UCSD-AML1 (cell line): ENCODE data around the gene NPHP3.
"Not testable (repeated sequence)": the region's sequence is repeated elsewhere in the genome, so short reads cannot be mapped to it uniquely, and the experiment has no call there.

ENCODE experiments used
- DNase-seq: peaks from one replicate; lab custom pipeline; 2025; ENCODE audit not compliant: unreplicated experiment; lab: John Stamatoyannopoulos, UW

NPHP3 gene, protein sequence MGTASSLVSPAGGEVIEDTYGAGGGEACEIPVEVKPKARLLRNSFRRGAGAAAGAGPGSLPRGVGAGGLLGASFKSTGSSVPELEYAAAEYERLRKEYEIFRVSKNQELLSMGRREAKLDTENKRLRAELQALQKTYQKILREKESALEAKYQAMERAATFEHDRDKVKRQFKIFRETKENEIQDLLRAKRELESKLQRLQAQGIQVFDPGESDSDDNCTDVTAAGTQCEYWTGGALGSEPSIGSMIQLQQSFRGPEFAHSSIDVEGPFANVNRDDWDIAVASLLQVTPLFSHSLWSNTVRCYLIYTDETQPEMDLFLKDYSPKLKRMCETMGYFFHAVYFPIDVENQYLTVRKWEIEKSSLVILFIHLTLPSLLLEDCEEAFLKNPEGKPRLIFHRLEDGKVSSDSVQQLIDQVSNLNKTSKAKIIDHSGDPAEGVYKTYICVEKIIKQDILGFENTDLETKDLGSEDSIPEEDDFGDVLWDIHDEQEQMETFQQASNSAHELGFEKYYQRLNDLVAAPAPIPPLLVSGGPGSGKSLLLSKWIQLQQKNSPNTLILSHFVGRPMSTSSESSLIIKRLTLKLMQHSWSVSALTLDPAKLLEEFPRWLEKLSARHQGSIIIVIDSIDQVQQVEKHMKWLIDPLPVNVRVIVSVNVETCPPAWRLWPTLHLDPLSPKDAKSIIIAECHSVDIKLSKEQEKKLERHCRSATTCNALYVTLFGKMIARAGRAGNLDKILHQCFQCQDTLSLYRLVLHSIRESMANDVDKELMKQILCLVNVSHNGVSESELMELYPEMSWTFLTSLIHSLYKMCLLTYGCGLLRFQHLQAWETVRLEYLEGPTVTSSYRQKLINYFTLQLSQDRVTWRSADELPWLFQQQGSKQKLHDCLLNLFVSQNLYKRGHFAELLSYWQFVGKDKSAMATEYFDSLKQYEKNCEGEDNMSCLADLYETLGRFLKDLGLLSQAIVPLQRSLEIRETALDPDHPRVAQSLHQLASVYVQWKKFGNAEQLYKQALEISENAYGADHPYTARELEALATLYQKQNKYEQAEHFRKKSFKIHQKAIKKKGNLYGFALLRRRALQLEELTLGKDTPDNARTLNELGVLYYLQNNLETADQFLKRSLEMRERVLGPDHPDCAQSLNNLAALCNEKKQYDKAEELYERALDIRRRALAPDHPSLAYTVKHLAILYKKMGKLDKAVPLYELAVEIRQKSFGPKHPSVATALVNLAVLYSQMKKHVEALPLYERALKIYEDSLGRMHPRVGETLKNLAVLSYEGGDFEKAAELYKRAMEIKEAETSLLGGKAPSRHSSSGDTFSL (N-terminal part only)

DNA sequence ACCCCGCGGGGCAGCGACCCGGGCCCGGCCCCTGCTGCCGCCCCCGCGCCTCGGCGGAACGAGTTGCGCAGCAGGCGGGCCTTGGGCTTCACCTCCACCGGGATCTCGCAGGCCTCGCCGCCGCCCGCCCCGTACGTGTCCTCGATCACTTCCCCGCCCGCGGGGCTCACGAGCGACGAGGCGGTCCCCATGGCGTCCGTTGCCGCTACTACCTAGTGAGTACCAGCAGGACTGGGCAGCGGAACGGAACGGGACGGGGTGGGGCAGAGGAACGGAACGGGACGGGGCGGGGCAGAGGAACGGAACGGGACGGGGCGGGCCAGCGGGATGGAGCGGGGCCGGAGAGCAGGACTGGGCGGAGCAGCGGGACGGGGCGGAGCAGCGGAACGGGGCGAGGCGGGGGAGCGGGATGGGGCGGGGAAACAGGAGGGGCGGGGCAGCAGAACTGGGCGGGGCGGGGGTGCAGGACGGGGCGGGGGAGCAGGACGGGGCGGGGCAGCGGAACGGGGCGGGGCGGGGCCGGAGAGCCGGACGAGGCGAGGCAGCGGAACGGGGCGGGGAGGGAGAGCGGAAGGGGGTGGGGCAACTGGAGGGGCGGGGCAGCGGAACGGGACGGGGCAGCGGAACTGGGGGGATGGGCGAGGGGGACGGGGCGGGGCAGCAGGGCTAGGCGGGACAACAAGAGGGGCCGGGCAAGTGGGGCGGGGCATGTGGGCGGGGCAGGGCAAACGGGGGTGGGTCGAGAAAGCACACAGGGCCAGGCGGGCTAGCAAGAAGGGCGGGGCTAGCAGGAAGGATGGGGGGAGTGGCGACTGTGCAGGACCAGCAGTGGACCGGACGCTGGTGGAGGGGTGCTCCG is at the start of gene NPHP3:
Gene NPHP3 (minus strand): TSS at position 245 of the 859 bp plus-strand sequence. CDS start 54 bp downstream, at position 191.
- peak; percentile 96 for DNase-seq

DNA sequence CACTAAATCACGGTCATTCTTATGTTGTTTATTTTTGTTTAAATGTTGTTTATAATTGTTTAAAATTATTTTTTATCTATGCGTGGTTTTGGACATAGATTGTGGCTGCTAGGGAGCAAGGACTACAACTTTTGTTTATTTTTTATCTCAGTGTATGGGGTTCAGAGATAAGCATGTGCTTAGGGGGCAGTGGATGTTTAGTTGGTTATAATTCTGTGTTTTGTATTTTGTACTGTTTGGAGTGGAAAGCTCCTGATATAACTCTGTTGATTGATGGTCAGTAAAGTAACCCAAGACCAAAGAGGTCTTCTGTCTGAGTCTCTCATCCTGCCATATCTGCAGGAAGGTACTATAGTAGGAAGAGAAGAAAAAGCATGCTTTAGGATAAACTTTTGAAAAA is 36.5 kb upstream of the NPHP3 start:
- DNase-seq, result no peak

DNA sequence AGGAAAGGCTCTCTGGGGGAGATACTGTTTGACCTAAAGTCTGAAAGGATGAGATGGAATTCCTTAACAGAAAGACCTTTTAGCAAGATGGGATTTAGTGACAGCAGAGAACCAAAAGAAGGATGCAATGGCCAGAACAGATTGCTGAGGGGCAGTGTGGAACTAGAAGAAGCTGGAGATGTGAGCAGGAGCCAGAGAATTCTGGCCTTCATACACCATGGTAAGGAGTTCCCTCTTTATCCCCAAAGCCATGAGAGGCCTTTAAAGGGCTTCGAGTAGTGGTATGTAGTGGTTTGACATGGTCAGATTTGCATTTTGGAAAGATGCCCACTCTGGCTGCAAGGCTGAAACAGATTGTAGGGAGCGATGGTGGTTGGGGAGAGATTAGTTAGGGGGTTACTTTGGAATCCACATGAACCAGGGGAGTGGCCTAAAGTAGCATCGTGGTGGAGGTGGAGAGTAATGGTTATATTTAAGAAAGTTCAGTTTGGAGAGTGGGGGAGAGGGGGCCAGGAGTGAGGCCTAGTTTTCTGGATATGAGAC is 34.0 kb upstream of the NPHP3 start:
- no peak for DNase-seq

DNA sequence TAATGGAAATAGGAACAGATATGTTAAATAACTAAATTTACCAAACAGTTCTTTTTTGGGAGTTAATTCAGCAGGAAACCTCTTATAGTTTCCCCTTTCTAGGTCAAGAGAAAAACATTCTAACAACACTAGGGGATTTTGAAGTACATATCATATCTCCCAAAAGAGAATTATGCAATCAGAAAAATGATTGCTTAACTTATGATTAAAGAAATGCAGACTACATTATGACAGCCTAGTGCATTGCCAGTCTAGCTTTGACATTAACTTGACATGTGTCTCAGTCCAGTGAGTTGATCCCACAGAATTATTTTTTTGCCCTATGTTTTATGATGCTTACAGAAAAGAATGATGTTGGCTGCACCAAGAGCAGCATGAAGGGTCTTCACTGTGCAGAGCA is 31.7 kb upstream of the NPHP3 start:
- DNase-seq, result no peak

DNA sequence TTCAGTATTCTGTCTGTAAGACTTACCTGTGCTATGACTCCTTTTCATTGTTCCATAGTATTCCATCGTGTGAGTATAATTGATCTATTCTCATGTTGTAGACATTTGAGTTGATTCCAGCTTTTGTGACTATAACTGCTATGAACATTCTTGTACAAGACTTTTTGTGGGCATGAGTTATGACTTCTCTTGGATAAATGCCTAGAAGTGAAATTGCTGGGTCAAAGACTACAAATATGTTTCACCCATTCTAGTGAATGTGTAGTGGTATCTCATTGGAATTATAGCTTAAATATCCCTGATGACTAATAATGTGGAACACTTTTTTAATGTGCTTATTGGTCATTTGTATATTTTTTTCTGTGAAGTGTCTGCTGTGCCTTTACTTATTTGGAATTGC is 27.6 kb upstream of the NPHP3 start:
- no peak for DNase-seq

DNA sequence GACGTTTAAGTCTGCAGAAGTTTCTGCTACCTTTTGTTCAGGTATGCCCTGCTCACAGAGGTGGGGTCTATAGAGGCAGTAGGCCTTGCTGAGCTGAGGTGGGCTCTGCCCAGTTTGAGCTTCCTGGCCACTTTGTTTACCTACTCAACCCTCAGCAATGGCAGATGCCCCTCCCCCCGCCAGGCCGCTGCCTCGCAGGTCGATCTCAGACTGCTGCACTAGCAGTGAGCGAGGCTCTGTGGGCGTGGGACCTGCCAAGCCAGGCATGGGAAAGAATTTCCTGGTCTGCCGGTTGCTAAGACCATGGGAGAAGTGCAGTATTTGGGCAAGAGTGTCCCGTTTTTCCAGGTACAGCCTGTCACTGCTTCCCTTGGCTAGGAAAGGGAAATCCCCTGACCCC is 24.5 kb upstream of the NPHP3 start:
- DNase-seq, result not testable (repeated sequence)

DNA sequence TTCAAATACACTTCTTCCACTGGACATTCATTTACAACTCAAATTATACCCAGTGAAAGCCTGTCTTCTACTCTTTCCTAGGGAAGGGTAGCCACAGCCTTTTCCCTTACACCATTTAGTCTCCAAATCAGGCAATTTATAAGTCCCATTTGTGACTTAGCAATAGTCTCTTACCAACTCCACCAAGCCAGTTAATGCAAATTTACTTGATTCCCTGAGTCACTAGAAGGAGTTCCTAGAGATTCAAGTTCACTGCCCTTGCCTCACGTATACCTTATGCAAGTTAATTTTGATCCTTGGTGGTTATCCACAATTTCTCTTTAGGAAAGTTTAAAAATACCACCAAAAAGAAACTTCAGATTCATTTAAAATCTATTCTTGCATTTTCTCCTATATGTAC is 16.1 kb upstream of the NPHP3 start:
- no peak for DNase-seq

DNA sequence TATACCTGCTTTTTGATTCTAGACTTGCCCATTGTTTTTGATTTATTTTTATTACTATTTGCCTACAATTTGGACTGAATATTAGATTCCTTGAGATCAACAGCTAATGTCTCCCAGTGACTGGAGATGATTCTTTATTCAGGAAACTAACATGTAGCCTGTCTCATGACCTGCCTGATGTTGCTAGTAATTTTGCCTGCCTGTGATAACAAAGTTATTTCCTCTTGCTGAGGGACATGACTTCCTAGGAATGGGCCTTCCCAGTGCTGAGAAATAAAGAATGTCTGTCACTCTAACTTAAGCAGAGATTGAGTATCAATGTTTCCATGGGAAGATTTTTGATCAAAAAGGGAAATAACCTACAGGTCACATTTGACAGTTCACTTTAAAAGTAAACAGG is 13.4 kb upstream of the NPHP3 start:
- no peak for DNase-seq

DNA sequence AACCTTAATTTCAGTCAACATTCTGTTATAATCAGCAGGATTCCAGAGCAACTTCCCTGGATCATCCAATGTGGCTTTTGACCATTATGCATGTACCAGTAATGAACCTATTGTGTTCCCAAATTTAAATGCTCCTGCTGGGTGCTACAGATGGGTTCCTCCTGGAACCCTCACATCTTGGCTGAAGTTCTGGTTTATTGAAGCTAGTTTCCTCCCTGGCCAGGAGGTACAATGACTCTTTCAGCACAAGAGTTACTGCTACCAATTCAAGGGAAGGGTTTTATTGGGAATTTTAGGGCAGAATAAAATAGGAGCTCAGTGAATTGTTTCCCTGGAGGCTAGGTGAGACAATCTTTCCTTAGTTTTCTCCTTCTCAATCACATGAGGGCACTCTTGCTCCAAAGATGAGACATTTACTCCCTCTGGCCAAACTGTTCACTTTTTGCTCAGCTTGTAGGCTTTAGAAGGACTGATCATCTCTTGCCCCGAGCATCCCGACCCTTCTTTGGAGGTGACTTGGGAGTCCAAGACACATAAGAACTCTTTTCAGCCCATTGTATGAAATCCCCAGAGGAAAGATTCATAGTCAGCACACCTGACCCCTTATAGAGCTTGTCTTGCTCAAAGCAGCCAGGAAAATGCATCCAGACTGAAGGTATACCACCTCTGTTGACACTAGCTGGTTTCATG is 8.8 kb upstream of the NPHP3 start:
- no peak for DNase-seq

DNA sequence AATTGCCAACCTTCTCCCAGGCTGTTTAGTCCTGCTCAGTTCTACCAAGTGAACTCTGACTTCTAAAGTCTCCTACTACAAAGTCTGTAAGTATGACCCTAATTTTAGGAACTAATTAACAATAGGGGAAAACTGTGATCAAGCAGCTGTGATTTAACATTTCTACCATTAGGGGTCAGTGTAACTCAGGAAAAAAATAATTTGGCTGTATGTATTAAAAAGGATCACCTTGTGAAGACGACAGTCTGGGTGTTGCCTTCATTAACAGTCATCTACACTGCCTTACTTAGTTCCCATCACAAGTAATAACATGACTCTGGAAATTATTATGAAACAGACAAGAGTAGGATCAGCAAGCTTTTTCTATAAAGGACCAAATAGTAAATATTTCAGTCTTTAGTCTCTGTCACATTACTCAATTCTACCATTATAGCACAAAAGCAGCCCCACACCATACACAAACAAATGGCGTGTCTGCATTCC is 4.2 kb upstream of the NPHP3 start:
- no peak for DNase-seq

DNA sequence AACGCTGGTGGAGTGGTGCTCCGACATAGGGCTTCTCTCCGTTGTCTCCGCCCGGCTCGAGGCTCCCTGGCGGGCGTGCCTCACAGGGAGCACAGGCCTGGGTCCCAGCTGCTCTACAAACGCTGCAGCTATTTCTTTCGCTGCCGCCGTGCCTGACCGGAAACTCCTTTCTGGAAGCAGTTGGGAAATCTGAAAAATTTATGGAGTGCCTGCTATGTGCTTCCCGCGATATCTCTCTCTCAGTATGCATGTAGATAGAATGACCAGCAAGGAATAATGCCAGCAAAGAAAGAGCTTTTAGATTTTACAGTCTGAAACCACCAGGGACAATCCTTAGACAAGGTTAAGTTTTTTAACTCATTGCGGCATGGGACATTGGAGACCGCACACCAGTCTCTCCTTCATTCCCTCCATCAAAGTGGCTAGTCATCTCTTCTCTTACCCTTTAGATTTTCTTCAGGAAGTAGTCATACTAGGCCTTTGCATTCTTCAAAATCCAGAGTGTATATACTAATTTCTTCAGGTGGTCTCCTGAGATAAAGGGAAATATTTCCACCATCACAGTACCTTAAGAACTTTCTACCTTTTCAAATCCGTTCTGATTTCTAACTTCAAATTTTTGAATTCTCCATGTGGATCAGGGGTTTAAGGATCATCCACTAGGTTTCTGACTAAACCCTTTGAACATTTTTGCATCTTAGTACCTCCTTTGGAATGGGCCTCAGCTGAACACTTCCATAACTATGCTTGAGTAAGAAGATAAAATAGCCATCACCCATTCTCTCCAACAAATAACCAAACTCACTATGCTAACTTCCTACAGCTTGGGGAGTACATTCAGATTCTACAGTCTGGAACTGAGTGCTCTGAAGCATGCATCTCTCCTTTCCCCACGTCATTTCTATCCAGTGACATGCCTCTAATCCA is 1.1 kb upstream of the NPHP3 start:
- DNase-seq, result no peak

DNA sequence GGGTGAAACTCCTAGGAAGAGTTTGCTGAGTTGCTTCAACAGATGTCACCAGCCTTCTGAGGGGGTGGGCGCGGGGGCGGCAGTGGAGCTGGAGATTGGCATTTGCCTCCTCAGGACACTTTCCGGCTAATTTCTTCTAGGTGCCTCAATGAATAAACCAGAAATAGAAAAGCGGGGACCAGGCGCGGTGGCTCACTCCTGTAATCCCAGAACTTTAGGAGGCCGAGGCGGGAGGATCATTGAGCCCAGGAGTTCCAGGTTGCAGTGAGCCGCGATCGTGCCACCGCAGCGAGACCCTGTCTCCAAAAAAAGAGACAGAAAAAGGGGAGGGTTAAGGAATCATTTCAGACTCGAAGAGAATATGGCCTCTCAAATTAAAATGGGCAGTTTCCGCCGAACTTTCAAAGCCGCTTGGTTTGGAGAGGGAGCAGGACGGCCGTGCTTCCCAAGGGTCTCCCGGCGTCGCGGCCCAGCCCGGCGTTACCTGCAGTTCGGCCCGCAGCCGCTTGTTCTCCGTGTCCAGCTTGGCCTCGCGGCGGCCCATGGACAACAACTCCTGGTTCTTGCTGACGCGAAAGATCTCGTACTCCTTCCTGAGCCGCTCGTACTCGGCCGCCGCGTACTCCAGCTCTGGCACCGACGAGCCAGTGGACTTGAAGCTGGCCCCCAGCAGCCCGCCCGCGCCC is 587 bp downstream of the NPHP3 start:
- peak; percentile 71 for DNase-seq

DNA sequence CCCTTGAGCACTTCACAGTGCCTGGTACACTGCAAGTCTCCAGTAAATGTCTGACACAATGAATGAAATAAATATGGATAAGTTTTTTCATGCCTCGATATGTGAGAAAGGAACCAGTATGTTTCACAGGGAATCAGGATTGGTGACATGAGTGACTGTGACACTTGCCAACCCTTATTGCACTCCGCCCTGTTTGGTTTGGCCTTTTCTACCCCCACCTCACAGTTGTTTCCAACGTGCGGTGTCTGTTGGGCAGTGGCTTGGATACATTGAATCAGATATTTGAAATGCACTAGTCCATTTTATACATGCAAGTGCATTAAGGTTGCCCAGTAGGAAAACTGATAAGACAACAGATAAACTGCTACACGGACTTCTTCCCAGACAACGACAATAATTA is 2.0 kb downstream of the NPHP3 start:
- DNase-seq, result no peak

DNA sequence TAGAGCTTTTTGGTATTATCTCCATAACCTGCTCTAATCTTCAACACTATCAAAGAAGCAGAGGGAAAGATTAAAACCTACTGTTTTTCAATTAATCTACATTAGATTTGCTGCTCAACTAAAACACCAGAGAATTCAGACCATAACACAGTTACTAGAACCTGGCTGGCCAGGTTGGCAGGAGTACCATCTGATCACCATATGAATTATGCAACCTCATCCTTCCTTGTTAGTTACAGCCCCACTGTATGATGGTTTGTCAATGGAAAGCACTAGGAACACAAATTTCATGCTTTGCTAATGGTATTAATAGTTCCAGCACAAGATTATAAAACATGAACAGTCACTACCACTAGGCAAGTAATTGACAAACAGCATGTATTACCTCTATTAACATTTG is 5.8 kb downstream of the NPHP3 start:
- DNase-seq, result no peak

DNA sequence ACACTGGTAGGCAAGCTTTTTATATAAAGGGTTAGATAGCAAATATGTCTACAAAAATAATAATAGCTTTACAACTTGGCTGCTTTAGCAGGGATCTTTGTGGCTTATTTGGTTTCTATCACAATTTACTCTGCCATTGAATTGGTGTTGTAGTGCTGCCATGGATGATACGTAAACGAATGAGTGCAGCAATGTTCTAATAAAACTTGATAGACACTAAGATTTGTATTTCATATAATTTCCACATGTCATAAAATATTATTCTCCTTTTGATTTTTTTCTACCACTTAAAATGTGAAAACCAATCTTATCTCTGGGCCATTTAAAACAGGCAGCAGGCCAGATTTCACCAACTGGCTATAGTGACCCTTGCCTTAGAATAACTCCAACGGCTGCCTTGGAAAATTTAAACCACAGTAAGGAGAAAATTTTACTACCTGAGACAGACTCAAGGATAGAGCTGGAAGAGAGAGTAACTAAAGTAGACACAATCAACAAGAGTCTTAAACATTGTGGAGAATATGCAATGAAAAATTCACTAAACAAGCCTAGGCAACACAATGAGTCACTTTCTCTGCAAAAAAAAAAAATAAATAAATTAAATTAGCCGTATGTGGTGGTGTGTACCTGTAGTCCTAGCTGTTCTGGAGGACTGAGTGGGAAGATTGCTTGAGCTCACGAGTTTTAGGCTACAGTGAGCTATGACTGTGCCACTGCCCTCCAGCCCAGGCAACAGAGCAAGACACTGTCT is 8.1 kb downstream of the NPHP3 start:
- no peak for DNase-seq

DNA sequence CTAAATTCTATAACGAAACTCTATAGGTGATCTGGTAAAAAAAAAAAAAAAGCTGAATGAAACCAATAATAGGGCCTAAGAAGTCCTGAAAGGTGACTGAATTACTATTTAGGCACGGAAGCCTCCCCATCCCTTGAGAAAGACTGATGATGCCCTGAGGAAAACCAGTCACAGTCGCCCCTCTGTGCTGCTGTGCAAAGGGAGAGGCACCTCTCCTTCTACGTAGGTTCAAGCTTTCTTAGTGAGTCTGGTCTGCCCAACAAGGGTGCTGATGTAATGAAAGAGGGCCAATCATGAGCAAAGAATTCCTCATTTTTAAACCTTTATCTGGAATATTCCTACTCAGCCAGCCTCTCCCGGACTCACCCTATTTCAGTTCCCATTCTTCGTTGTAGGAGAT is 11.9 kb downstream of the NPHP3 start:
- DNase-seq, result no peak

DNA sequence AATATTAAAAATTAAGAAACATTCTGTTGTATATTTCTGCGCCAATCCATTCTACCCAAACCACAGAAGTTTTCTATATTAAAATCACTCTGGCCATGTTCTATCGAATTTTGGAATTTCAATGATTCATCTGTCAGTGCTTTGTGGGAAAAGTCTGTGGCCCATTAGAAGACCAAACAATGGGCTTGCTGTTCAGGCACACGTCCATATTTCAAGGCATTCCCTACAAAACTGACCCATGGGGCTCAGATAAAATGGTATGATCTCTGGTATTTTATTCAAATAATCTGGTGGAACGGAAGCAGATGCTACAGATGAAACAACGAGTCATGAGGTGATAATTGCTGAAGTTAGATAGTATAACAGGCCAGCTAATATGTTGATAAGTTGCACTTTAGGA is 12.4 kb downstream of the NPHP3 start:
- DNase-seq, result no peak
